BLaER1 (cell line): ENCODE measurements around the gene RPP30.
A peak's percentile ranks its signal among the peaks of the same experiment; 100 is the strongest.

Experiments used
- H3K27ac ChIP-seq: shearing (Covaris generic); formaldehyde crosslinking; 2 replicates; pipeline ENCODE4 v1.8.1; 2022
- H3K27me3 ChIP-seq: shearing (Covaris generic); formaldehyde crosslinking; 2 replicates; pipeline ENCODE4 v1.8.1; 2022
- H3K36me3 ChIP-seq: shearing (Covaris generic); formaldehyde crosslinking; 2 replicates; pipeline ENCODE4 v1.8.1; 2022
- H3K4me1 ChIP-seq: shearing (Covaris generic); formaldehyde crosslinking; 2 replicates; pipeline ENCODE4 v1.8.1; 2022
- H3K4me2 ChIP-seq: shearing (Covaris generic); formaldehyde crosslinking; 2 replicates; pipeline ENCODE4 v1.8.1; 2022
- H3K4me3 ChIP-seq: shearing (Covaris generic); formaldehyde crosslinking; 2 replicates; pipeline ENCODE4 v1.8.1; 2022
- H3K9ac ChIP-seq: shearing (Covaris generic); formaldehyde crosslinking; 2 replicates; pipeline ENCODE4 v1.8.1; 2022
- H3K9me3 ChIP-seq: shearing (Covaris generic); formaldehyde crosslinking; 2 replicates; pipeline ENCODE4 v1.8.1; 2022
- H4K20me1 ChIP-seq: shearing (Covaris generic); formaldehyde crosslinking; 2 replicates; pipeline ENCODE4 v1.8.1; 2022
- Cebpa-rat ChIP-seq: shearing (Covaris generic); IDR thresholded peaks from 2 replicates; pipeline ENCODE4 v1.8.1; 2022

RPP30 gene

GRCh38 chr10:90923111-90923731 is 51.4 kb downstream of the RPP30 start:
- Histone ChIP-seq H4K20me1 (no peaks in the 10 kb centered on the region), H3K27me3 (no peaks in the 10 kb centered on the region), H3K4me1 (peaks cover 2% of the 10 kb centered on the region), H3K9me3 (no peaks in the 10 kb centered on the region), H3K9ac (no peak overlapping the region), H3K4me2 (no peak overlapping the region), H3K36me3 (no peaks in the 10 kb centered on the region), H3K4me3 (no peak overlapping the region), H3K27ac (no peak overlapping the region)
- no peak for TF ChIP-seq Cebpa-rat

GRCh38 chr10:90924552-90924951 is 52.8 kb downstream of the RPP30 start:
- Histone ChIP-seq H3K27me3 (no peaks in the 10 kb centered on the region), H3K36me3 (no peaks in the 10 kb centered on the region), H3K4me2 (no peak overlapping the region), H3K4me1 (no peaks in the 10 kb centered on the region), H3K27ac (no peak overlapping the region), H4K20me1 (no peaks in the 10 kb centered on the region), H3K9me3 (no peaks in the 10 kb centered on the region), H3K9ac (no peak overlapping the region), H3K4me3 (no peak overlapping the region)
- TF ChIP-seq Cebpa-rat, result no peak

GRCh38 chr10:90925079-90926029 is 53.6 kb downstream of the RPP30 start:
- no peaks in the 10 kb centered on the region for H3K36me3 ChIP-seq
- H3K9me3 ChIP-seq, result no peaks in the 10 kb centered on the region
- no peak overlapping the region for H3K4me3 ChIP-seq
- no peak for TF ChIP-seq Cebpa-rat
- H3K4me2 ChIP-seq, result no peak overlapping the region
- H3K9ac ChIP-seq, result no peak overlapping the region
- no peaks in the 10 kb centered on the region for H4K20me1 ChIP-seq
- no peaks in the 10 kb centered on the region for H3K27me3 ChIP-seq
- peaks cover 6% of the 10 kb centered on the region for H3K4me1 ChIP-seq
- no peak overlapping the region for H3K27ac ChIP-seq

GRCh38 chr10:90927293-90927692 is 55.5 kb downstream of the RPP30 start:
- Histone ChIP-seq H3K4me1 (peaks cover 24% of the 10 kb centered on the region), H3K9me3 (no peaks in the 10 kb centered on the region), H3K4me2 (no peak overlapping the region), H3K36me3 (no peaks in the 10 kb centered on the region), H3K4me3 (no peak overlapping the region), H3K27ac (no peak overlapping the region), H3K27me3 (no peaks in the 10 kb centered on the region), H3K9ac (no peak overlapping the region), H4K20me1 (no peaks in the 10 kb centered on the region)
- no peak for TF ChIP-seq Cebpa-rat

GRCh38 chr10:90929179-90929578 is 57.4 kb downstream of the RPP30 start:
- peaks cover 31% of the 10 kb centered on the region for H3K4me1 ChIP-seq
- H3K9ac ChIP-seq, result no peak overlapping the region
- no peaks in the 10 kb centered on the region for H4K20me1 ChIP-seq
- no peaks in the 10 kb centered on the region for H3K27me3 ChIP-seq
- H3K36me3 ChIP-seq, result no peaks in the 10 kb centered on the region
- no peak overlapping the region for H3K27ac ChIP-seq
- no peak overlapping the region for H3K4me3 ChIP-seq
- no peak for TF ChIP-seq Cebpa-rat
- no peaks in the 10 kb centered on the region for H3K9me3 ChIP-seq
- no peak overlapping the region for H3K4me2 ChIP-seq

GRCh38 chr10:90930070-90930837 is 58.5 kb downstream of the RPP30 start:
- H3K36me3 ChIP-seq, result no peaks in the 10 kb centered on the region
- no peak for TF ChIP-seq Cebpa-rat
- H3K27me3 ChIP-seq, result no peaks in the 10 kb centered on the region
- H3K4me1 ChIP-seq, result peaks cover 31% of the 10 kb centered on the region
- no peak overlapping the region; the same call in 1 of the 2 replicates for H3K9ac ChIP-seq
- H3K27ac ChIP-seq, result no peak overlapping the region
- H3K9me3 ChIP-seq, result no peaks in the 10 kb centered on the region
- H3K4me2 ChIP-seq, result peak overlapping the region; percentile 53
- H4K20me1 ChIP-seq, result no peaks in the 10 kb centered on the region
- no peak overlapping the region for H3K4me3 ChIP-seq

- Histone ChIP-seq H3K9me3 (no peaks in the 10 kb centered on the region), H4K20me1 (no peaks in the 10 kb centered on the region), H3K4me2 (peak overlapping the region; percentile 53), H3K4me3 (no peak overlapping the region), H3K9ac (no peak overlapping the region), H3K36me3 (no peaks in the 10 kb centered on the region), H3K4me1 (peaks cover 31% of the 10 kb centered on the region), H3K27ac (no peak overlapping the region), H3K27me3 (no peaks in the 10 kb centered on the region)
- TF ChIP-seq Cebpa-rat, result no peak
Measured at GRCh38 chr10:90930971-90931871, 59.4 kb downstream of the RPP30 start.

GRCh38 chr10:90935581-90936275 is 64.0 kb downstream of the RPP30 start:
- H3K27me3 ChIP-seq, result no peaks in the 10 kb centered on the region
- no peaks in the 10 kb centered on the region for H3K36me3 ChIP-seq
- no peak for TF ChIP-seq Cebpa-rat
- H3K27ac ChIP-seq, result no peak overlapping the region
- no peaks in the 10 kb centered on the region for H3K9me3 ChIP-seq
- no peaks in the 10 kb centered on the region for H4K20me1 ChIP-seq
- H3K4me3 ChIP-seq, result no peak overlapping the region
- H3K4me1 ChIP-seq, result peaks cover 21% of the 10 kb centered on the region
- H3K4me2 ChIP-seq, result no peak overlapping the region
- H3K9ac ChIP-seq, result no peak overlapping the region
